ENCODE measurements around the gene PMVK. TPM values are rescaled to one million over a fixed set of nuclear protein-coding genes. Genes with fewer than 3 reads are reported as not detected.

Gene PMVK
- total and polyA plus RNA-seq, 2 donors from 2014 or later, result 42.0 to 132 TPM

DNA sequence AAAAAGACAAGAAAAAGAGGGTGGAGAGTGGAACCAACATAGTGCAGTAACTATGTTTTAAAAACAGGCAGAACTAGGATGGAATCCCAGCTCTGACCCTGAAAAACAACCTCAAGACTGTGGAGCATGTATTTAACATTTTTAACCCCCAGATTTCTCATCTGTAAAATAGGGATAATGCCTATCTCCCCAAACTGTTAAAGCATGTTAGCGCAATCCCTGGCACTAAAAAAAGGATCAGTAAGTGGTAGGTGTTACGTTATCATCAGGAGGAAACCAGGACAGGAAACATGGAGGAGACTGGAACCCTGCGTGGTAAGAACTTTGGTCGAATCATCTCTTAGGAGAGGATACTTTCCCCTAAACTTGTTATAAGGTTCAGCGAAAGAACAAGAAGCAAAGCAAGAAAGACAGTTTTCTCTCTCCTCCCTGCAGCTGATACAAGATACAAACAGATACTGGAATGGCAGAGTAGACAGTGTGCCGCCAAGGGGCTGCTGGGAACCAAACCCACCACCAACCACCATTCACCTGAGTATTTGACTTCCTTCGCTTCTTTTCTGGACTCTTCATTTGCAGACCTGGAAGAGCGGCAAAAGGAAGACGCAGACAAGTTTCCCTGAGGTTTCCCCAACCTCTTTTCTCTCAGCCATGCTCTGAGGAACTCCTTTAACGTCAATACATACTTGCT is 24.1 kb upstream of the PMVK start:
- no peak for FAIRE-seq
- Histone ChIP-seq H3K27me3 (ENCODE audit: control insufficient read depth, insufficient read depth, low read length) (no peaks in the 10 kb centered on the region), H3K36me3 (ENCODE audit: control insufficient read depth in 2 of 3, insufficient read depth in 3 of 3, low read length in 3 of 3) (peaks cover 3 to 14% (median 11%) of the 10 kb centered on the region in 3 donors), H3K4me3 (ENCODE audit: low read length in 3 of 3) (peak overlapping the region; percentile 66 to 81 (median 71)), H3K9ac (ENCODE audit: low read length in 3 of 3) (peak overlapping the region; percentile 51 to 81 (median 63)), H3K27ac (ENCODE audit: low read depth in 2 of 2, low read length in 2 of 2) (peak overlapping the region in 1 of 2 donors; percentile 99), H3K9me3 (ENCODE audit: control insufficient read depth in 2 of 3, insufficient read depth in 1 of 3, low read length in 3 of 3) (no peaks in the 10 kb centered on the region), H3K4me1 (ENCODE audit: control insufficient read depth in 2 of 3, insufficient read depth in 2 of 3, low read depth in 1 of 3, low read length in 3 of 3) (peaks cover 0 to 16% (median 7%) of the 10 kb centered on the region in 3 donors)
- TF ChIP-seq, protein P1, sequence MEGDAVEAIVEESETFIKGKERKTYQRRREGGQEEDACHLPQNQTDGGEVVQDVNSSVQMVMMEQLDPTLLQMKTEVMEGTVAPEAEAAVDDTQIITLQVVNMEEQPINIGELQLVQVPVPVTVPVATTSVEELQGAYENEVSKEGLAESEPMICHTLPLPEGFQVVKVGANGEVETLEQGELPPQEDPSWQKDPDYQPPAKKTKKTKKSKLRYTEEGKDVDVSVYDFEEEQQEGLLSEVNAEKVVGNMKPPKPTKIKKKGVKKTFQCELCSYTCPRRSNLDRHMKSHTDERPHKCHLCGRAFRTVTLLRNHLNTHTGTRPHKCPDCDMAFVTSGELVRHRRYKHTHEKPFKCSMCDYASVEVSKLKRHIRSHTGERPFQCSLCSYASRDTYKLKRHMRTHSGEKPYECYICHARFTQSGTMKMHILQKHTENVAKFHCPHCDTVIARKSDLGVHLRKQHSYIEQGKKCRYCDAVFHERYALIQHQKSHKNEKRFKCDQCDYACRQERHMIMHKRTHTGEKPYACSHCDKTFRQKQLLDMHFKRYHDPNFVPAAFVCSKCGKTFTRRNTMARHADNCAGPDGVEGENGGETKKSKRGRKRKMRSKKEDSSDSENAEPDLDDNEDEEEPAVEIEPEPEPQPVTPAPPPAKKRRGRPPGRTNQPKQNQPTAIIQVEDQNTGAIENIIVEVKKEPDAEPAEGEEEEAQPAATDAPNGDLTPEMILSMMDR (IDR thresholded peaks at IDR 0.05; ENCODE audit: borderline replicate concordance, extremely low read depth, insufficient read depth), result no peak
- intact Hi-C loops (cut with DNase I), result no loop called here
- no peak for DNase-seq

DNA sequence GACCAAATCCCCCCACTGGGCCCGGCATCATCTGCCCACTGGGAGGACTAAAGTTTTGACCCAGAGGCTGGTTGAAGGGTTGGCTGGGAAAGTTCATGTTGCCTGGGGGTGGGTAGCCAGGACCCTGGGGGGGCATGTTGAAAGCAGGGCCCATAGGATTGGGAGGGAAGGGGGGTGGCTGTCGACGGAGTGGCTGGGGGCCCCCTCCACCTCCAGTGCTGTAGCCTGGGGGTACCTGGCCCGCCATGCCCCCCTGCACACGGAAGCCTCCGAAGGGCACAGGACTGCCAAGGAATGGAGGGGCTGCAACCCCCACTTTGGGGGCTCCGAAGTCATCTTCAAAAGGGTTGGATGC is 22.9 kb upstream of the PMVK start:
- H3K4me1 ChIP-seq (ENCODE audit: control insufficient read depth in 2 of 3, insufficient read depth in 2 of 3, low read depth in 1 of 3, low read length in 3 of 3), result peaks cover 4 to 25% (median 14%) of the 10 kb centered on the region in 3 donors
- H3K36me3 ChIP-seq (ENCODE audit: control insufficient read depth in 2 of 3, insufficient read depth in 3 of 3, low read length in 3 of 3), result peaks cover 0 to 8% (median 6%) of the 10 kb centered on the region in 3 donors
- DNase-seq (peak in 2 of 5 donors; percentile 51 to 64), FAIRE-seq (no peak)
- no peak overlapping the region for H3K9ac ChIP-seq (ENCODE audit: low read length in 3 of 3)
- H3K27me3 ChIP-seq (ENCODE audit: control insufficient read depth, insufficient read depth, low read length), result no peaks in the 10 kb centered on the region
- TF ChIP-seq, protein P1 (IDR thresholded peaks at IDR 0.05; ENCODE audit: borderline replicate concordance, extremely low read depth, insufficient read depth), result no peak
- no peak overlapping the region for H3K4me3 ChIP-seq (ENCODE audit: low read length in 3 of 3)
- H3K9me3 ChIP-seq (ENCODE audit: control insufficient read depth in 2 of 3, insufficient read depth in 1 of 3, low read length in 3 of 3), result no peaks in the 10 kb centered on the region
- H3K27ac ChIP-seq (ENCODE audit: low read depth in 2 of 2, low read length in 2 of 2), result no peak overlapping the region
- intact Hi-C loops (cut with DNase I), result no loop called here

DNA sequence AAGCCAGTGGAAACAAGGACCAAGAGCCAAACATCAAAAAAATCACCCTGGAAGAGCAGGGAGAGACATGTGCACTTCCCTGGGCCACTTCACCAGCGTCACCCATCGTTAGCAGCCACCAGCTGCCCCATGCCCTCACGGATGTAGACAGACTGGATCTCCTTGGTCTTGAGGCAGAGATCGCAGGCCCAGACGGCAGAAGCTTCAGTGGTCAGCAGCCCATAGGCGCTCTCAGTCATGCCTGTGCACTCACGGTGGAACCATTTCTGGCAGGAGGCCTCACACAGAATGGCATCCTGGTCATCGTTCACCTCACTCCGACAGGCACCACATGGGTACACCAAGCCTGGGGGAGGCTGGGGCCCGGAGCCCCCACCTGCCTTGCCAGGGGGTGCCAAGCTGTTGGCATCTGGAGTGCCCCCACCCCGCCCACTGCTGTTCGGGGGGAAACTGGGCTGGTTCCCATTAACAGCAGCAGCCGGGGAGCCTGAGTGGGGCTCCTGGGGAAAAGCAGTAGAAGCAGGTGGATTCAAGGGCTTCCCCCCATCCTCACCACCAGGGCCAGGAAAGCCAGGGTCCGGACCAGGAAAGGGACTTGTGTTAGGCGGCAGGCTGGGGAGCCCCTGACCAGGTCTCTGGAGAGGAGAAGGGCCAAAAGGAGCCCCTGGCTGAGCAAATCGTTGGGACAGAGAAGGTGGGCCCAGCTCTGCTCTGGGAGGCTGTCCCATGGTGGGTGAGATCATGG is 22.3 kb upstream of the PMVK start:
- FAIRE-seq (no peak), DNase-seq (peak in 2 of 5 donors; percentile 50 to 71)
- Histone ChIP-seq H3K27ac (ENCODE audit: low read depth in 2 of 2, low read length in 2 of 2) (no peak overlapping the region), H3K9me3 (ENCODE audit: control insufficient read depth in 2 of 3, insufficient read depth in 1 of 3, low read length in 3 of 3) (no peaks in the 10 kb centered on the region), H3K4me1 (ENCODE audit: control insufficient read depth in 2 of 3, insufficient read depth in 2 of 3, low read depth in 1 of 3, low read length in 3 of 3) (peaks cover 4 to 28% (median 18%) of the 10 kb centered on the region in 3 donors), H3K4me3 (ENCODE audit: low read length in 3 of 3) (no peak overlapping the region), H3K27me3 (ENCODE audit: control insufficient read depth, insufficient read depth, low read length) (no peaks in the 10 kb centered on the region), H3K36me3 (ENCODE audit: control insufficient read depth in 2 of 3, insufficient read depth in 3 of 3, low read length in 3 of 3) (peaks cover 0 to 7% (median 5%) of the 10 kb centered on the region in 3 donors), H3K9ac (ENCODE audit: low read length in 3 of 3) (no peak overlapping the region)
- intact Hi-C loops (cut with DNase I), result no loop called here
- TF ChIP-seq, protein P1 (IDR thresholded peaks at IDR 0.05; ENCODE audit: borderline replicate concordance, extremely low read depth, insufficient read depth), result no peak
